ENCODE measurements around the gene ATP5MG. TPM values are rescaled to one million over a fixed set of nuclear protein-coding genes. Genes with fewer than 3 reads are reported as not detected.
A peak's percentile ranks its signal among the peaks of the same experiment; 100 is the strongest.

ATP5MG gene
- total and polyA plus RNA-seq, 10 of the 15 experiments (the other 5 are each of a cell fraction or from before 2014, with no cell fraction given), result 211 to 2,276 (median 633) TPM

DNA sequence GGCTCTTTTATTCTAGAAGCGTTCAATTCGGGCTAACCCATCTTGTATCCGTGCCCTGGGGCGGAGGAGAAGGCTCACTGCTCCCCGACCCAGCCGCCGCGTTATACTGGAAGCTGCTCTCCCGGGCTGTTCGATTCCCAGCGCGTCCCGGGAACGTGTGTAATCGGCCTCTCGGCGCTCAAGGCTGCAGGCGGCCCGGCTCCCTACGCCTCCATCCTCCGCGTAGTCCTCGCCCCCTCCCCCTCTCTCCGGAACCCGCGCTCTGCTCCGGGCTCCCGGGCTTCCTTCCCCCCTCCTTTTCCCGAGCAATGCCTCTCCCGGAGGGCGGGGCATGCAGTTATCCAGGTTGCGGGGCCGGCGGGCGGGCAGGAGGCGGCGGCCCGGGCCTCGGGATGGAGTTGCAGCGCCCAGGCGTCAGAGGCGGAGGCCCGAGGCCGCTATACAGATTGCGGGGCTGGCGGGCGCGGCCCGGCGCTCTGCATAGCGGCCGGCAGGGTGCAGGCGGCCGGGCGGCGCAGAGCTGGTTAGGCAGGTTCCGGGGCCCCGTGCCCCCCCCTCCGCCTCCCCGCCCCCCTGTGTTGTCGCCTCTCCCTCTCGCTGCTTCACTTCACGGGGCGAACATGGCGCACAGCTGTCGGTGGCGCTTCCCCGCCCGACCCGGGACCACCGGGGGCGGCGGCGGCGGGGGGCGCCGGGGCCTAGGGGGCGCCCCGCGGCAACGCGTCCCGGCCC is 34.7 kb downstream of the ATP5MG start, which contains the start of gene KMT2A (continued):
- no peak; the same call in 1 of the 2 replicates for TF ChIP-seq PML (IDR thresholded peaks at IDR 0.05; ENCODE audit: low read length)
- no peak for TF ChIP-seq SIX5 (IDR thresholded peaks at IDR 0.05; ENCODE audit: low read depth, low read length, severe bottlenecking)
- no peak for TF ChIP-seq ZNF274 (IDR thresholded peaks at IDR 0.05; ENCODE audit: insufficient read depth, insufficient read length)
- TF ChIP-seq, protein P1, sequence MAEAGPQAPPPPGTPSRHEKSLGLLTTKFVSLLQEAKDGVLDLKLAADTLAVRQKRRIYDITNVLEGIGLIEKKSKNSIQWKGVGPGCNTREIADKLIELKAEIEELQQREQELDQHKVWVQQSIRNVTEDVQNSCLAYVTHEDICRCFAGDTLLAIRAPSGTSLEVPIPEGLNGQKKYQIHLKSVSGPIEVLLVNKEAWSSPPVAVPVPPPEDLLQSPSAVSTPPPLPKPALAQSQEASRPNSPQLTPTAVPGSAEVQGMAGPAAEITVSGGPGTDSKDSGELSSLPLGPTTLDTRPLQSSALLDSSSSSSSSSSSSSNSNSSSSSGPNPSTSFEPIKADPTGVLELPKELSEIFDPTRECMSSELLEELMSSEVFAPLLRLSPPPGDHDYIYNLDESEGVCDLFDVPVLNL (IDR thresholded peaks at IDR 0.05; ENCODE audit: low read depth, low read length), result no peak
- TF ChIP-seq TCF12 (IDR thresholded peaks at IDR 0.05; ENCODE audit: low read depth, low read length), result 0 out of 2 replicates have a peak, but pooled peaks have one; percentile 19
- no peak for TF ChIP-seq CBX3 (IDR thresholded peaks at IDR 0.05; ENCODE audit: borderline replicate concordance, low read depth)
- TF ChIP-seq RBBP5 (conservative IDR thresholded peaks at IDR 0.05), result no peak
- peak; percentile 75; the same call in 1 of the 2 replicates for TF ChIP-seq TCF3 (IDR thresholded peaks at IDR 0.05; ENCODE audit: borderline replicate concordance, insufficient read depth, low read depth, low read length)
- peak; percentile 74 for TF ChIP-seq SMARCA5 (IDR thresholded peaks at IDR 0.05)
- TF ChIP-seq, protein P2, sequence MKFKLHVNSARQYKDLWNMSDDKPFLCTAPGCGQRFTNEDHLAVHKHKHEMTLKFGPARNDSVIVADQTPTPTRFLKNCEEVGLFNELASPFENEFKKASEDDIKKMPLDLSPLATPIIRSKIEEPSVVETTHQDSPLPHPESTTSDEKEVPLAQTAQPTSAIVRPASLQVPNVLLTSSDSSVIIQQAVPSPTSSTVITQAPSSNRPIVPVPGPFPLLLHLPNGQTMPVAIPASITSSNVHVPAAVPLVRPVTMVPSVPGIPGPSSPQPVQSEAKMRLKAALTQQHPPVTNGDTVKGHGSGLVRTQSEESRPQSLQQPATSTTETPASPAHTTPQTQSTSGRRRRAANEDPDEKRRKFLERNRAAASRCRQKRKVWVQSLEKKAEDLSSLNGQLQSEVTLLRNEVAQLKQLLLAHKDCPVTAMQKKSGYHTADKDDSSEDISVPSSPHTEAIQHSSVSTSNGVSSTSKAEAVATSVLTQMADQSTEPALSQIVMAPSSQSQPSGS (IDR thresholded peaks at IDR 0.05; ENCODE audit: low read length), result no peak
- TF ChIP-seq JUND (IDR thresholded peaks at IDR 0.05; ENCODE audit: low read depth, low read length), result no peak
- TF ChIP-seq CBFB (IDR thresholded peaks at IDR 0.05; ENCODE audit: low read depth), result peak; percentile 43; the same call in 1 of the 2 replicates
- TF ChIP-seq, protein P3, sequence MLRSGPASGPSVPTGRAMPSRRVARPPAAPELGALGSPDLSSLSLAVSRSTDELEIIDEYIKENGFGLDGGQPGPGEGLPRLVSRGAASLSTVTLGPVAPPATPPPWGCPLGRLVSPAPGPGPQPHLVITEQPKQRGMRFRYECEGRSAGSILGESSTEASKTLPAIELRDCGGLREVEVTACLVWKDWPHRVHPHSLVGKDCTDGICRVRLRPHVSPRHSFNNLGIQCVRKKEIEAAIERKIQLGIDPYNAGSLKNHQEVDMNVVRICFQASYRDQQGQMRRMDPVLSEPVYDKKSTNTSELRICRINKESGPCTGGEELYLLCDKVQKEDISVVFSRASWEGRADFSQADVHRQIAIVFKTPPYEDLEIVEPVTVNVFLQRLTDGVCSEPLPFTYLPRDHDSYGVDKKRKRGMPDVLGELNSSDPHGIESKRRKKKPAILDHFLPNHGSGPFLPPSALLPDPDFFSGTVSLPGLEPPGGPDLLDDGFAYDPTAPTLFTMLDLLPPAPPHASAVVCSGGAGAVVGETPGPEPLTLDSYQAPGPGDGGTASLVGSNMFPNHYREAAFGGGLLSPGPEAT (IDR thresholded peaks at IDR 0.05; ENCODE audit: low read depth), result peak; percentile 74
- TF ChIP-seq, protein P4, sequence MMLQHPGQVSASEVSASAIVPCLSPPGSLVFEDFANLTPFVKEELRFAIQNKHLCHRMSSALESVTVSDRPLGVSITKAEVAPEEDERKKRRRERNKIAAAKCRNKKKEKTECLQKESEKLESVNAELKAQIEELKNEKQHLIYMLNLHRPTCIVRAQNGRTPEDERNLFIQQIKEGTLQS (IDR thresholded peaks at IDR 0.05; ENCODE audit: borderline replicate concordance, extremely low read depth, low read depth, low read length), result peak; percentile 99
- TF ChIP-seq, protein P5, sequence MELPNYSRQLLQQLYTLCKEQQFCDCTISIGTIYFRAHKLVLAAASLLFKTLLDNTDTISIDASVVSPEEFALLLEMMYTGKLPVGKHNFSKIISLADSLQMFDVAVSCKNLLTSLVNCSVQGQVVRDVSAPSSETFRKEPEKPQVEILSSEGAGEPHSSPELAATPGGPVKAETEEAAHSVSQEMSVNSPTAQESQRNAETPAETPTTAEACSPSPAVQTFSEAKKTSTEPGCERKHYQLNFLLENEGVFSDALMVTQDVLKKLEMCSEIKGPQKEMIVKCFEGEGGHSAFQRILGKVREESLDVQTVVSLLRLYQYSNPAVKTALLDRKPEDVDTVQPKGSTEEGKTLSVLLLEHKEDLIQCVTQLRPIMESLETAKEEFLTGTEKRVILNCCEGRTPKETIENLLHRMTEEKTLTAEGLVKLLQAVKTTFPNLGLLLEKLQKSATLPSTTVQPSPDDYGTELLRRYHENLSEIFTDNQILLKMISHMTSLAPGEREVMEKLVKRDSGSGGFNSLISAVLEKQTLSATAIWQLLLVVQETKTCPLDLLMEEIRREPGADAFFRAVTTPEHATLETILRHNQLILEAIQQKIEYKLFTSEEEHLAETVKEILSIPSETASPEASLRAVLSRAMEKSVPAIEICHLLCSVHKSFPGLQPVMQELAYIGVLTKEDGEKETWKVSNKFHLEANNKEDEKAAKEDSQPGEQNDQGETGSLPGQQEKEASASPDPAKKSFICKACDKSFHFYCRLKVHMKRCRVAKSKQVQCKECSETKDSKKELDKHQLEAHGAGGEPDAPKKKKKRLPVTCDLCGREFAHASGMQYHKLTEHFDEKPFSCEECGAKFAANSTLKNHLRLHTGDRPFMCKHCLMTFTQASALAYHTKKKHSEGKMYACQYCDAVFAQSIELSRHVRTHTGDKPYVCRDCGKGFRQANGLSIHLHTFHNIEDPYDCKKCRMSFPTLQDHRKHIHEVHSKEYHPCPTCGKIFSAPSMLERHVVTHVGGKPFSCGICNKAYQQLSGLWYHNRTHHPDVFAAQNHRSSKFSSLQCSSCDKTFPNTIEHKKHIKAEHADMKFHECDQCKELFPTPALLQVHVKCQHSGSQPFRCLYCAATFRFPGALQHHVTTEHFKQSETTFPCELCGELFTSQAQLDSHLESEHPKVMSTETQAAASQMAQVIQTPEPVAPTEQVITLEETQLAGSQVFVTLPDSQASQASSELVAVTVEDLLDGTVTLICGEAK (IDR thresholded peaks at IDR 0.05; ENCODE audit: borderline replicate concordance), result 0 out of 2 replicates have a peak, but pooled peaks have one; percentile 16
- no peak; the same call in 1 of the 3 replicates for TF ChIP-seq POU2F2 (IDR thresholded peaks at IDR 0.05; ENCODE audit: borderline replicate concordance, low read depth, low read length)
- no peak for TF ChIP-seq SMAD5 (IDR thresholded peaks at IDR 0.05; ENCODE audit: low read depth)
- no peak for TF ChIP-seq RAD51 (IDR thresholded peaks at IDR 0.05)
- TF ChIP-seq CEBPB (IDR thresholded peaks at IDR 0.05; ENCODE audit: borderline replicate concordance in 1 of 2, low read depth in 2 of 2, low read length in 2 of 2), result no peak
- TF ChIP-seq EP300 (IDR thresholded peaks at IDR 0.05; ENCODE audit: borderline replicate concordance in 1 of 2, control insufficient read depth in 1 of 2, low read depth in 2 of 2, low read length in 2 of 2), result no peak

All from GM12878 (cell line).